Panc1 (cell line): ENCODE data around the gene TMEM51. TPM values are rescaled to one million over a fixed set of nuclear protein-coding genes. Genes with fewer than 3 reads are reported as not detected.

Experiments used
- ATAC-seq: fragments of 200-7000 bp; cut with Tn5 transposase; 2 replicates; pipeline ENCODE4 v1.9.1; 2020; ENCODE audit warnings: mild to moderate bottlenecking, moderate library complexity
- BruUV-seq: library from RNA; stranded (reverse); fragments of 400-500 nt; replicated peaks from 2 replicates; lab custom pipeline; 2021; lab: Mats Ljungman, UMichigan
- CTCF ChIA-PET: fragments of 300-600 bp; sonication (Branson Sonifier 250); formaldehyde crosslinking; loops from one replicate; lab custom pipeline; 2022; ENCODE audit warnings: antibody characterized with exemption; lab: Charles Lee
- POLR2A ChIA-PET: fragments of 300-600 bp; sonication (Branson Sonifier 250); formaldehyde crosslinking; loops from one replicate; lab custom pipeline; 2022; ENCODE audit warnings: antibody characterized with exemption; lab: Charles Lee
- DNase-seq: peaks from one replicate; pipeline ENCODE4 v3.0.0-alpha.2; 2010; ENCODE audit warnings: low read depth, low spot score
- H3K27ac ChIP-seq: 2 replicates; pipeline ENCODE4 v1.5.1; 2011; ENCODE audit warnings: mild to moderate bottlenecking, low read length, inconsistent platforms
- H3K27me3 ChIP-seq: fragments of 200-500 bp; sonication (Bioruptor generic); 2 replicates; pipeline ENCODE4 v1.6.0; 2014; ENCODE audit warnings: low read length, inconsistent platforms; ENCODE audit not compliant: control insufficient read depth, insufficient read depth
- H3K36me3 ChIP-seq: fragments of 200-500 bp; sonication (Bioruptor generic); 2 replicates; pipeline ENCODE4 v1.5.1; 2014; ENCODE audit warnings: inconsistent platforms, mild to moderate bottlenecking, low read length, moderate library complexity; ENCODE audit not compliant: control insufficient read depth, insufficient read depth
- H3K4me1 ChIP-seq: 2 replicates; pipeline ENCODE4 v1.5.1; 2011; ENCODE audit warnings: inconsistent platforms, mild to moderate bottlenecking, low read length, moderate library complexity; ENCODE audit not compliant: control insufficient read depth, insufficient read depth
- H3K4me3 ChIP-seq, 2 experiments: 2 replicates each; pipeline ENCODE4 v1.5.1; 2011 to 2012; ENCODE audit warnings: low read depth in 2 of 2, low read length in 2 of 2, mild to moderate bottlenecking in 2 of 2, inconsistent platforms in 1 of 2, moderate library complexity in 1 of 2
- H3K9me3 ChIP-seq: fragments of 200-500 bp; sonication (Bioruptor generic); 2 replicates; pipeline ENCODE4 v1.5.1; 2014; ENCODE audit warnings: low read depth, mild to moderate bottlenecking, inconsistent platforms, low read length, moderate library complexity; ENCODE audit not compliant: control insufficient read depth, insufficient read depth
- TCF7L2 ChIP-seq: IDR thresholded peaks from 2 replicates; pipeline ENCODE4 v1.6.1; 2011; ENCODE audit warnings: mild to moderate bottlenecking, low read depth, low read length, inconsistent platforms
- in situ Hi-C: cut with HindIII; loops from 2 replicates; pipeline ENCODE4 v1.10.0; 2016; ENCODE audit warnings: low sequenced_read_pairs, low pct_unique_long_range_greater_than_20kb
- intact Hi-C: fragments of 100-400 bp; cut with micrococcal nuclease; formaldehyde crosslinking; loops from one replicate; pipeline ENCODE4 v1.10.0; 2022; ENCODE audit not compliant: unreplicated experiment
- total RNA-seq: library from RNA; stranded (reverse); gene quantifications from one replicate; pipeline ENCODE4 v1.2.1, GENCODE V29; 2021; ENCODE audit not compliant: unreplicated experiment
- TF ChIP-seq, protein P1 (sequence below), 2 experiments: IDR thresholded peaks; 2 replicates each; pipeline ENCODE4 v1.6.1; 2011 to 2012; ENCODE audit warnings: low read depth in 2 of 2, control low read depth in 1 of 2, low read length in 1 of 2, mild to moderate bottlenecking in 1 of 2, moderate library complexity in 1 of 2; ENCODE audit not compliant: insufficient read depth in 1 of 2

TMEM51 gene
- total RNA-seq, 1 experiment from 2014 or later = 25.8 TPM

DNA sequence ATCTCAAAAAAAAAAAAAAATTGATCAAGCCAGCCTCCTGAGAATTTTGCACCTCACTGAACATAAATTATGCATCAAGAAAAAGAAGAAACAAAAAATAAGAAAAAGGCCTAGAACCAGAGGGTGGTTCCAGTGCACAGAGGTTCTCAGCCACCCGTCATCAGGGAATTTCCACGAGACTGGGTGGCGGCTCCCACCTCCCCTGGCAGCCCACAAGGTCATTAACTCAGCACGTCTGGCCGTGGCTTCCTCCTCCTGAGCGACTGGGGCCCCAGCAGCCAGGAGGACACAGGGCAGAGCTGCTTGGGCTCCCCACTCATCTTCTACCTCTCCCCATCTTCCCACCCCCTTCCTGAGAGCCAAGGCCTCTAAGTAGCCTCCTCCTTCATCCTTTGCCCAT, 15.7 kb upstream of the TMEM51 start:
- in situ Hi-C loops = loop anchor here (5.0 kb wide), 1 partner anchor 144 kb away; no protein-coding TSS in a partner anchor
- ATAC-seq = no peak
- H3K36me3 ChIP-seq = no peaks in the 10 kb centered on the region
- no peak overlapping the region for H3K4me3 ChIP-seq
- no peaks in the 10 kb centered on the region for H3K9me3 ChIP-seq
- no peak for DNase-seq
- intact Hi-C loops = no loop called here
- ChIA-PET CTCF (no interaction called here), POLR2A (no interaction called here)
- H3K27me3 ChIP-seq = no peaks in the 10 kb centered on the region
- H3K4me1 ChIP-seq = no peaks in the 10 kb centered on the region
- TF ChIP-seq TCF7L2 = no peak
- TF ChIP-seq, protein P1, sequence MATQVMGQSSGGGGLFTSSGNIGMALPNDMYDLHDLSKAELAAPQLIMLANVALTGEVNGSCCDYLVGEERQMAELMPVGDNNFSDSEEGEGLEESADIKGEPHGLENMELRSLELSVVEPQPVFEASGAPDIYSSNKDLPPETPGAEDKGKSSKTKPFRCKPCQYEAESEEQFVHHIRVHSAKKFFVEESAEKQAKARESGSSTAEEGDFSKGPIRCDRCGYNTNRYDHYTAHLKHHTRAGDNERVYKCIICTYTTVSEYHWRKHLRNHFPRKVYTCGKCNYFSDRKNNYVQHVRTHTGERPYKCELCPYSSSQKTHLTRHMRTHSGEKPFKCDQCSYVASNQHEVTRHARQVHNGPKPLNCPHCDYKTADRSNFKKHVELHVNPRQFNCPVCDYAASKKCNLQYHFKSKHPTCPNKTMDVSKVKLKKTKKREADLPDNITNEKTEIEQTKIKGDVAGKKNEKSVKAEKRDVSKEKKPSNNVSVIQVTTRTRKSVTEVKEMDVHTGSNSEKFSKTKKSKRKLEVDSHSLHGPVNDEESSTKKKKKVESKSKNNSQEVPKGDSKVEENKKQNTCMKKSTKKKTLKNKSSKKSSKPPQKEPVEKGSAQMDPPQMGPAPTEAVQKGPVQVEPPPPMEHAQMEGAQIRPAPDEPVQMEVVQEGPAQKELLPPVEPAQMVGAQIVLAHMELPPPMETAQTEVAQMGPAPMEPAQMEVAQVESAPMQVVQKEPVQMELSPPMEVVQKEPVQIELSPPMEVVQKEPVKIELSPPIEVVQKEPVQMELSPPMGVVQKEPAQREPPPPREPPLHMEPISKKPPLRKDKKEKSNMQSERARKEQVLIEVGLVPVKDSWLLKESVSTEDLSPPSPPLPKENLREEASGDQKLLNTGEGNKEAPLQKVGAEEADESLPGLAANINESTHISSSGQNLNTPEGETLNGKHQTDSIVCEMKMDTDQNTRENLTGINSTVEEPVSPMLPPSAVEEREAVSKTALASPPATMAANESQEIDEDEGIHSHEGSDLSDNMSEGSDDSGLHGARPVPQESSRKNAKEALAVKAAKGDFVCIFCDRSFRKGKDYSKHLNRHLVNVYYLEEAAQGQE (IDR thresholded peaks at IDR 0.05; ENCODE audit: insufficient read depth in 1 of 2, low read depth in 2 of 2, low read length in 1 of 2) = no peak
- no peak overlapping the region for H3K27ac ChIP-seq
- no TSS peak for BruUV-seq

DNA sequence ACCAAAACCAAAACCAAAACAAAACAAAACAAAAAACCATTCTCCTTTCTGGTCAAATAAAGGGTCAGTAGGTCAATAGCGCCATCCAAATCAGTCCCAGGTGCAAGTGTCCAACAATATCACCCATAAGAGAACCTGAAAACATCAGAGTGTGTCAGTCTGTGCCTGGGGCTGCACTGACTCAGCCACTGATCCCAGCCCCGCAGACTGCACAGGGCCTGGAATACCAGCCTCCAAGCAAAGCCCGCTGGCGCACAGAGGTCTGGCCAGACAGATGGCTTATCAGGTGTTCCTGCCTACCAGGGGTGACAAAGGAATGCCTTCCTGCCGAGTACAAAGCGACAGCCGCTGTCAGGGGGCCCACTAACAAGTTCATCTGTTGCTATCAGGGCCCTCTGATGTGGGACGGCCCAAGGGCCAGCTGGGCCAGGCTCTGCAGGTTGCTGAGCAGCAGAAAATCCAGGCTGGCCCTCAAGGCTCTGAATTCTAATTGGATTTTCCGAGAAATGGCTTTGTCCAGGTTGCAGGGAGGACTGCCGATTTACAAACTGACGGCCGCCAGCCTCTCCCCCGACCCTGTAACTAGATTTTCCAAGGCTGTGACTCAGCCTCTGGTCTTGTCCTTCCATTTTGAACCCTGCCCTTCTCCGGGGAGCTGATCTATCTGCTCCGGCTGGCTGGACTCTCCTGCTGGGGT, 13.7 kb upstream of the TMEM51 start:
- Histone ChIP-seq H3K36me3 (no peaks in the 10 kb centered on the region), H3K27ac (no peak overlapping the region), H3K27me3 (no peaks in the 10 kb centered on the region), H3K4me3 (no peak overlapping the region), H3K9me3 (no peaks in the 10 kb centered on the region), H3K4me1 (no peaks in the 10 kb centered on the region)
- intact Hi-C loops = no loop called here
- TF ChIP-seq, protein P1 (IDR thresholded peaks at IDR 0.05; ENCODE audit: insufficient read depth in 1 of 2, low read depth in 2 of 2, low read length in 1 of 2) = no peak
- TF ChIP-seq TCF7L2 = 0 out of 2 replicates have a peak, but pooled peaks have one; percentile 46
- DNase-seq (no peak), ATAC-seq (peak; percentile 81)
- in situ Hi-C loops = loop anchor here (5.0 kb wide), 1 partner anchor 142 kb away; no protein-coding TSS in a partner anchor
- BruUV-seq = no TSS peak
- CTCF ChIA-PET = interaction anchor here (0.7 to 1.2 kb wide), 2 partner anchors 11 to 14 kb away, joined by 3 to 7 read pairs; no protein-coding TSS in a partner anchor
- POLR2A ChIA-PET = no interaction called here
